PFSK-1 (cell line): Measurements from ENCODE around the gene RXFP3.

Source experiments
- TAF1 ChIP-seq: IDR thresholded peaks from 2 replicates; pipeline ENCODE4 v1.6.1; 2012; ENCODE audit warnings: low read length, control low read depth, borderline replicate concordance; ENCODE audit not compliant: insufficient read depth
- TF ChIP-seq, protein P1 (sequence below), 2 experiments: IDR thresholded peaks; 2 replicates each; pipeline versions ENCODE4 v1.6.1 to v1.8.0; 2011 to 2012; ENCODE audit warnings: low read depth in 2 of 2, low read length in 2 of 2, control low read depth in 1 of 2, inconsistent platforms in 1 of 2, mild to moderate bottlenecking in 1 of 2, moderate library complexity in 1 of 2; ENCODE audit not compliant: insufficient read depth in 1 of 2

DNA sequence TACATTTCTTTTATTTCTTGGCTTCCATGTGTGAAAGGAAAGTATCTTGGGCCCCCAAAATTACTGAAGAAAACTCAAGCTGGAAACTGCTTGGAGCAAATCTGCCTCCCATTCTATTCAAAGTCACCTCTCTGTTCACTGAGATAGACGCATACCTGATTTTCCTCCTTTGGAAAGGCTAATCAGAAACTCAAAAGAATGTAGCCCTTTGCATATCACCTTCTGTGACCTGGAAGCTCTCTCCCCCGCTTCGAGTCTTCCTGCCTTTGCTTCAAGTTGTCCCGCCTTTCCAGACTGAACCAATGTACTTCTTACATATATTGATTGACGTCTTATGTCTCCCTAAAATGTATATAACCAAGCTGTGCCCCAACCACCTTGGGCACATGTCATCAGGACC is 5.0 kb upstream of the RXFP3 start:
- TF ChIP-seq TAF1 = no peak
- TF ChIP-seq, protein P1, sequence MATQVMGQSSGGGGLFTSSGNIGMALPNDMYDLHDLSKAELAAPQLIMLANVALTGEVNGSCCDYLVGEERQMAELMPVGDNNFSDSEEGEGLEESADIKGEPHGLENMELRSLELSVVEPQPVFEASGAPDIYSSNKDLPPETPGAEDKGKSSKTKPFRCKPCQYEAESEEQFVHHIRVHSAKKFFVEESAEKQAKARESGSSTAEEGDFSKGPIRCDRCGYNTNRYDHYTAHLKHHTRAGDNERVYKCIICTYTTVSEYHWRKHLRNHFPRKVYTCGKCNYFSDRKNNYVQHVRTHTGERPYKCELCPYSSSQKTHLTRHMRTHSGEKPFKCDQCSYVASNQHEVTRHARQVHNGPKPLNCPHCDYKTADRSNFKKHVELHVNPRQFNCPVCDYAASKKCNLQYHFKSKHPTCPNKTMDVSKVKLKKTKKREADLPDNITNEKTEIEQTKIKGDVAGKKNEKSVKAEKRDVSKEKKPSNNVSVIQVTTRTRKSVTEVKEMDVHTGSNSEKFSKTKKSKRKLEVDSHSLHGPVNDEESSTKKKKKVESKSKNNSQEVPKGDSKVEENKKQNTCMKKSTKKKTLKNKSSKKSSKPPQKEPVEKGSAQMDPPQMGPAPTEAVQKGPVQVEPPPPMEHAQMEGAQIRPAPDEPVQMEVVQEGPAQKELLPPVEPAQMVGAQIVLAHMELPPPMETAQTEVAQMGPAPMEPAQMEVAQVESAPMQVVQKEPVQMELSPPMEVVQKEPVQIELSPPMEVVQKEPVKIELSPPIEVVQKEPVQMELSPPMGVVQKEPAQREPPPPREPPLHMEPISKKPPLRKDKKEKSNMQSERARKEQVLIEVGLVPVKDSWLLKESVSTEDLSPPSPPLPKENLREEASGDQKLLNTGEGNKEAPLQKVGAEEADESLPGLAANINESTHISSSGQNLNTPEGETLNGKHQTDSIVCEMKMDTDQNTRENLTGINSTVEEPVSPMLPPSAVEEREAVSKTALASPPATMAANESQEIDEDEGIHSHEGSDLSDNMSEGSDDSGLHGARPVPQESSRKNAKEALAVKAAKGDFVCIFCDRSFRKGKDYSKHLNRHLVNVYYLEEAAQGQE (IDR thresholded peaks at IDR 0.05; ENCODE audit: insufficient read depth in 1 of 2, low read depth in 2 of 2, low read length in 2 of 2) = no peak
